Gastrocnemius medialis (tissue), 4 donors: Measurements from ENCODE around the gene SORL1. TPM values are rescaled to one million over a fixed set of nuclear protein-coding genes. Genes with fewer than 3 reads are reported as not detected.
"Not testable (repeated sequence)": the region's sequence is repeated elsewhere in the genome, so short reads cannot be mapped to it uniquely, and the experiment has no call there.

Source experiments
- ATAC-seq, 2 donors: fragments of 150-250 bp; one replicate each; pipeline ENCODE4 v1.9.1; 2016
- DNase-seq, 2 donors: peaks; one replicate each; pipeline ENCODE4 v3.0.0-alpha.2; 2019
- H3K27ac ChIP-seq, 4 donors: fragments of 200-600 bp; sonication (generic); 1 replicate in 1 of 4; 2 replicates in 3 of 4; pipeline ENCODE4 v1.5.1; 2016 to 2018; ENCODE audit warnings: mild to moderate bottlenecking in 2 of 4, moderate library complexity in 1 of 4
- H3K27me3 ChIP-seq, 3 donors: fragments of 200-600 bp; sonication (generic) in 2 of 3; 1 replicate in 1 of 3; 2 replicates in 2 of 3; pipeline versions ENCODE4 v1.5.1 to v1.6.0; 2016 to 2019; ENCODE audit warnings: mild to moderate bottlenecking in 1 of 3, moderate library complexity in 1 of 3
- H3K36me3 ChIP-seq, 2 donors: fragments of 200-600 bp; sonication (generic) in 1 of 2; one replicate each; pipeline ENCODE4 v1.5.1; 2017 to 2018
- H3K4me1 ChIP-seq, 2 donors: fragments of 200-600 bp; sonication (generic) in 1 of 2; one replicate each; pipeline ENCODE4 v1.5.1; 2016 to 2017; ENCODE audit warnings: mild to moderate bottlenecking in 2 of 2
- H3K4me3 ChIP-seq, 4 donors: fragments of 200-600 bp; sonication (generic) in 3 of 4; 1 replicate in 1 of 4; 2 replicates in 3 of 4; pipeline ENCODE4 v1.5.1; 2016 to 2019; ENCODE audit warnings: mild to moderate bottlenecking in 2 of 4
- H3K9me3 ChIP-seq, 3 donors: fragments of 200-600 bp; sonication (generic) in 2 of 3; 1 replicate in 1 of 3; 2 replicates in 2 of 3; pipeline ENCODE4 v1.5.1; 2016 to 2019
- POLR2A ChIP-seq, 2 donors: fragments of 450-650 bp; IDR thresholded peaks; one replicate each; pipeline ENCODE4 v1.6.1; 2017; ENCODE audit warnings: antibody characterized with exemption in 2 of 2, mild to moderate bottlenecking in 2 of 2, moderate library complexity in 2 of 2
- in situ Hi-C, 4 donors: fragments of 200-750 bp; cut with MboI; loops; one replicate each; pipeline versions ENCODE4 v1.15.0 to v1.8.0; 2017; ENCODE audit warnings: low sequenced_read_pairs in 4 of 4
- intact Hi-C: fragments of 100-400 bp; cut with DNase I; formaldehyde crosslinking; loops from one replicate; pipeline ENCODE4 v1.15.1; 2023; ENCODE audit warnings: low total_unique reads
- total RNA-seq, 4 donors: library from RNA; depleted of rRNA; stranded (reverse); fragments of >200 nt; gene quantifications; one replicate each; pipeline versions ENCODE4 v1.1.0 to v1.2.3, GENCODE V29; 2016
- TF ChIP-seq, protein P1 (sequence below), 5 experiments: fragments of 450-650 bp in 3 of 5; fragments of 200-600 bp in 2 of 5; sonication (generic) in 2 of 5; IDR thresholded peaks in 4 of 5; conservative IDR thresholded peaks in 1 of 5; 1 replicate in 4 of 5; 2 replicates in 1 of 5; pipeline ENCODE4 v1.5.1; 2016 to 2019; ENCODE audit warnings: antibody characterized with exemption in 5 of 5, mild to moderate bottlenecking in 3 of 5, moderate library complexity in 3 of 5

The SORL1 gene
- total RNA-seq, 4 donors from 2014 or later = 0.78 to 2.7 (median 2.3) TPM

DNA sequence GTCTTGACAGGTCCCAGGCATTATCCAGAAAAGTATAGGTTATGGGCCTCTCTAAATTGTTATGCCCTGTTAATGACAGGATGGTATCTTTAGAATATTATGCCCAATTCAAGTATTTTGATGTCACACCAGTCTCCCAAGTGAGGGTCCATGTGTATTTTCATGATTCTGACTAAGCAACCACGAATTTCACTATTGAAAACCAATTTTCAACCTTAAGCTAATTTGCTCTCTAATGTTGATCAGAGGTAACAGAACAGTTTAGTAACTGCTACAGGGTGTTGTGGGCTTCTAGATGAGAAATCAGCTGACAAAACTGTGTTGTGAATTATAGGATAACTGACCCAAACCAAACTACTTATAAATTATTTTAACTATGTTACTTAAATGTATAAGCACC lies 48.6 kb downstream of the SORL1 start:
- Histone ChIP-seq H3K36me3 (no peaks in the 10 kb centered on the region), H3K27me3 (no peaks in the 10 kb centered on the region), H3K4me1 (no peaks in the 10 kb centered on the region), H3K9me3 (peaks cover 0 to under 1% (median 0%) of the 10 kb centered on the region in 3 donors), H3K4me3 (no peak overlapping the region), H3K27ac (no peak overlapping the region)
- in situ Hi-C loops = no loop called here
- no peak for TF ChIP-seq POLR2A (IDR thresholded peaks at IDR 0.05)
- TF ChIP-seq, protein P1, sequence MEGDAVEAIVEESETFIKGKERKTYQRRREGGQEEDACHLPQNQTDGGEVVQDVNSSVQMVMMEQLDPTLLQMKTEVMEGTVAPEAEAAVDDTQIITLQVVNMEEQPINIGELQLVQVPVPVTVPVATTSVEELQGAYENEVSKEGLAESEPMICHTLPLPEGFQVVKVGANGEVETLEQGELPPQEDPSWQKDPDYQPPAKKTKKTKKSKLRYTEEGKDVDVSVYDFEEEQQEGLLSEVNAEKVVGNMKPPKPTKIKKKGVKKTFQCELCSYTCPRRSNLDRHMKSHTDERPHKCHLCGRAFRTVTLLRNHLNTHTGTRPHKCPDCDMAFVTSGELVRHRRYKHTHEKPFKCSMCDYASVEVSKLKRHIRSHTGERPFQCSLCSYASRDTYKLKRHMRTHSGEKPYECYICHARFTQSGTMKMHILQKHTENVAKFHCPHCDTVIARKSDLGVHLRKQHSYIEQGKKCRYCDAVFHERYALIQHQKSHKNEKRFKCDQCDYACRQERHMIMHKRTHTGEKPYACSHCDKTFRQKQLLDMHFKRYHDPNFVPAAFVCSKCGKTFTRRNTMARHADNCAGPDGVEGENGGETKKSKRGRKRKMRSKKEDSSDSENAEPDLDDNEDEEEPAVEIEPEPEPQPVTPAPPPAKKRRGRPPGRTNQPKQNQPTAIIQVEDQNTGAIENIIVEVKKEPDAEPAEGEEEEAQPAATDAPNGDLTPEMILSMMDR (IDR thresholded peaks at IDR 0.05 in 4 of 5, conservative IDR thresholded peaks at IDR 0.05 in 1 of 5) = no peak
- no peak for DNase-seq
- intact Hi-C loops = no loop called here
- ATAC-seq = no peak

DNA sequence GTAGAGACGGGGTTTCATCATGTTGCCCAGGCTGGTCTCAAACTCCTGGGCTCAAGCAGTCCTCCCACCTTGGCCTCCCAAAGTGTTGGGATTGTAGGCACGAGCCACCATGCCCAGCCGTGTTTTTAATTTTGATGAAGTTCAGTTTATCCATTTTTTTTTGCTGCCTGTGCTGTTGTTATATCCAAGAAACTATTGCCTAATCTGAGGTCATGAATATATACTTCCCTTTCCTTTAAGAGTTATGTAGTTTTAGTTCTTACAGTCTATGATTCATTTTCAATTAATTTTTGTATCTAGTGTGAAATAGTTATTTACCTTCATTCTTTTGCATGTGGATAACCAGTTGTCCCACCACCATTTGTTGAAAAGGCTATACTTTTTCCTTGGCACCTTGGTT lies 50.9 kb downstream of the SORL1 start:
- TF ChIP-seq, protein P1 (IDR thresholded peaks at IDR 0.05 in 4 of 5, conservative IDR thresholded peaks at IDR 0.05 in 1 of 5) = no peak
- TF ChIP-seq POLR2A (IDR thresholded peaks at IDR 0.05) = no peak
- in situ Hi-C loops (no loop called here), intact Hi-C loops (no loop called here)
- Histone ChIP-seq H3K4me3 (no peak overlapping the region), H3K9me3 (peaks cover 0 to 7% (median 0%) of the 10 kb centered on the region in 3 donors), H3K27me3 (no peaks in the 10 kb centered on the region), H3K27ac (no peak overlapping the region), H3K36me3 (no peaks in the 10 kb centered on the region), H3K4me1 (no peaks in the 10 kb centered on the region)
- DNase-seq (no peak), ATAC-seq (no peak)

DNA sequence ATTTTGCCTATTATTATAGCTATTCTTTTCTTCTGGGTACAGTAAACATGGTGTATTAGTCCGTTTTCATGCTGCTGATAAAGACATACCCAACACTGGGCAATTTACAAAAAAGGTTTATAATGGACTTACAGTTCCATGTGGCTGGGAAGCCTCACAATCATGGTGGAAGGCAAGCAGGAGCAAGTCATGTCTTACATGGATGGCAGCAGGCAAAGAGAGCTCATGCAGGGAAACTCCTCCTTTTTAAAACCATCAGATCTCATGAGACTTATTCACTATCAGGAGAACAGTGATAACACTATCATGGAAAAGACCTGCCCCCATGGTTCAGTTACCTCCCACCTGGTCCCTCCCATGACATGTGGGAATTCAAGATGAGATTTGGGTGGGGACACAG lies 54.1 kb downstream of the SORL1 start:
- in situ Hi-C loops, H3K27me3 ChIP-seq, H3K9me3 ChIP-seq, H3K4me3 ChIP-seq, ATAC-seq, DNase-seq, H3K4me1 ChIP-seq, intact Hi-C loops, H3K27ac ChIP-seq, H3K36me3 ChIP-seq: not testable (repeated sequence)

DNA sequence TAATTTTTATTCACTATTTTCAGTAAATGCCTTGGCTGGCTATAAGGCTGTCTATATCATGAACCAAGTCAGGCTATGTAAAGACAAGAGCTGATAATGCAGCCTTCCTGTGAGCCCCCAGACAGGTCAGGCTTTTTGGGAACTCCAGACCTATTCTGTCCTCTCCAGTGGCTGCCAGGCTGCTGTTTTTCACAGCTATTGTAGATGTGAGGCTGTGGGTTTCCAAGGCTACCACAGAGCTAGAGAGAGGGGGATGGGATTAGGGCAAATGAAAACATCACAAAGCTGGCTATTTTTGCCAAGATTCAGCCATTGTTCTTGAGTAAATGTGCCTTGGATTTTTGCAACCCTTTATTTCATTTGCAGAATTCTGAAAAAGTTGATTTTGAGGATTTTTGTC lies 56.3 kb downstream of the SORL1 start:
- Histone ChIP-seq H3K36me3 (no peaks in the 10 kb centered on the region), H3K27me3 (no peaks in the 10 kb centered on the region), H3K4me3 (no peak overlapping the region), H3K27ac (no peak overlapping the region), H3K4me1 (no peaks in the 10 kb centered on the region), H3K9me3 (peaks cover 0 to 7% (median 0%) of the 10 kb centered on the region in 3 donors)
- no peak for TF ChIP-seq POLR2A (IDR thresholded peaks at IDR 0.05)
- in situ Hi-C loops = no loop called here
- intact Hi-C loops = no loop called here
- DNase-seq (no peak), ATAC-seq (no peak)

DNA sequence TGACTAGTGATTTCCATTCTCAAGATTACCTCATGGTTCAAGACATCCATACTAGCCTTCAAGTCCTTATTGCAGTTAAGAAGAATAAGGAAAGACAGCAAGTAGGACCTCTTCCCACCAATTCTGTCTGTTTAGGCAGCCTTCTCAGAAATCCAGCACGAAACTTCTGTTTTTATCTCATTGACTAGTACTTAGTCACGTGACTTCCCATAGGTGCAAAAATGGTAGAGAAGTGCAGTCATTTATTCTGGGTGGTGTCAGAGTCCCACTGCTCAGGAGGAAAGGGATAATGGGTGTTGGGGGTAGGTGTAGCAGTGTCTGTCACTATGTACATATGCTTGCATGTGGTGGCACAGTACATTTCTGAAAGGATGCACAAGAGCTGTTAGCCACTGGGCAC lies 58.3 kb downstream of the SORL1 start:
- Histone ChIP-seq H3K4me3 (no peak overlapping the region), H3K27me3 (no peaks in the 10 kb centered on the region), H3K4me1 (no peaks in the 10 kb centered on the region), H3K36me3 (no peaks in the 10 kb centered on the region), H3K27ac (no peak overlapping the region), H3K9me3 (peaks cover 0 to 7% (median 0%) of the 10 kb centered on the region in 3 donors)
- no peak for TF ChIP-seq POLR2A (IDR thresholded peaks at IDR 0.05)
- TF ChIP-seq, protein P1 (IDR thresholded peaks at IDR 0.05 in 4 of 5, conservative IDR thresholded peaks at IDR 0.05 in 1 of 5) = no peak
- in situ Hi-C loops = no loop called here
- ATAC-seq = no peak
- DNase-seq = no peak
- intact Hi-C loops = no loop called here
